GM12878 (cell line): Measurements from ENCODE around the gene DIP2C. TPM values are rescaled to one million over a fixed set of nuclear protein-coding genes. Genes with fewer than 3 reads are reported as not detected.

ENCODE experiments used
- ATAC-seq: fragments of 200-7000 bp; cut with Tn5 transposase; 3 replicates; pipeline ENCODE4 v1.9.1; 2020; ENCODE audit warnings: mild to moderate bottlenecking, moderate library complexity
- BruUV-seq: library from RNA; stranded (reverse); fragments of 400-500 nt; replicated peaks from 2 replicates; lab custom pipeline; 2021; lab: Mats Ljungman, UMichigan
- CTCF ChIA-PET: fragments of 300-600 bp; sonication (Branson Sonifier 250); formaldehyde crosslinking; extraction: SDS; loops from one replicate; lab custom pipeline; 2021; ENCODE audit warnings: inconsistent platforms; lab: Yijun Ruan, JAX
- POLR2A ChIA-PET: fragments of 350-600 bp; formaldehyde crosslinking; extraction: SDS; loops from one replicate; lab custom pipeline; 2021; ENCODE audit warnings: inconsistent platforms; lab: Charles Lee
- RAD21 ChIA-PET: fragments of 300-600 bp; sonication (Branson Sonifier 250); formaldehyde crosslinking; loops from one replicate; lab custom pipeline; 2023; ENCODE audit warnings: antibody characterized with exemption; ENCODE audit not compliant: unreplicated experiment; lab: Charles Lee
- SMC1A ChIA-PET: fragments of 300-600 bp; sonication (Branson Sonifier 250); formaldehyde crosslinking; loops from one replicate; lab custom pipeline; 2023; ENCODE audit not compliant: unreplicated experiment, uncharacterized antibody; lab: Charles Lee
- DNase-seq: peaks from one replicate; pipeline ENCODE4 v3.0.0-alpha.2; 2011; ENCODE audit warnings: low read depth, low spot score
- FAIRE-seq: peaks from 3 replicates; lab custom pipeline; 2011; peaks lifted over from hg19 to GRCh38; lab: Jason Lieb, UNC
- H2AFZ ChIP-seq: 2 replicates; pipeline ENCODE4 v1.6.0; 2011; ENCODE audit warnings: low read depth, low read length, control low read depth; ENCODE audit not compliant: control insufficient read depth
- H3K27ac ChIP-seq: 2 replicates; pipeline ENCODE4 v1.5.1; 2011; ENCODE audit warnings: control low read depth; ENCODE audit not compliant: control insufficient read depth, insufficient read depth
- H3K27me3 ChIP-seq, 2 experiments: replicated peaks in 1 of 2; 2 replicates each; pipeline versions ENCODE4 v1.6.0 to v1.6.1; 2011; ENCODE audit warnings: low read length in 1 of 2; ENCODE audit not compliant: control insufficient read depth in 2 of 2, insufficient read depth in 2 of 2
- H3K36me3 ChIP-seq, 2 experiments: 2 replicates each; pipeline ENCODE4 v1.5.1; 2011; ENCODE audit warnings: low read length in 1 of 2; ENCODE audit not compliant: control insufficient read depth in 2 of 2, insufficient read depth in 2 of 2
- H3K4me1 ChIP-seq: 2 replicates; pipeline ENCODE4 v1.6.1; 2011; ENCODE audit warnings: mild to moderate bottlenecking, low read length, moderate library complexity, mixed read lengths; ENCODE audit not compliant: control insufficient read depth, insufficient read depth
- H3K4me2 ChIP-seq: 2 replicates; pipeline ENCODE4 v1.6.0; 2011; ENCODE audit warnings: control low read depth; ENCODE audit not compliant: control insufficient read depth, insufficient read depth
- H3K4me3 ChIP-seq: fragments of 200-600 bp; sonication (generic); 2 replicates; pipeline ENCODE4 v1.5.1; 2016
- H3K79me2 ChIP-seq: 2 replicates; pipeline ENCODE4 v1.6.0; 2011; ENCODE audit warnings: low read length; ENCODE audit not compliant: control insufficient read depth, insufficient read depth
- H3K9ac ChIP-seq: 2 replicates; pipeline ENCODE4 v1.8.0; 2011; ENCODE audit warnings: low read length, control low read depth, mixed read lengths; ENCODE audit not compliant: control insufficient read depth, insufficient read depth
- H3K9me3 ChIP-seq: replicated peaks from 3 replicates; pipeline ENCODE4 v1.5.1; 2011; ENCODE audit warnings: mild to moderate bottlenecking, low read length; ENCODE audit not compliant: control insufficient read depth, insufficient read depth
- H4K20me1 ChIP-seq: 2 replicates; pipeline ENCODE4 v1.6.0; 2011; ENCODE audit not compliant: control insufficient read depth, insufficient read depth
- CEBPZ ChIP-seq: fragments of 150-350 bp; IDR thresholded peaks from 2 replicates; pipeline ENCODE4 v1.6.1; 2016; ENCODE audit warnings: low read depth, low read length
- EGR1 ChIP-seq, 2 experiments: IDR thresholded peaks; 1 replicate in 1 of 2; 2 replicates in 1 of 2; pipeline ENCODE4 v1.6.1; 2011 to 2012; ENCODE audit warnings: low read depth in 2 of 2, low read length in 2 of 2, borderline replicate concordance in 1 of 2, mild to moderate bottlenecking in 1 of 2, moderate library complexity in 1 of 2
- HCFC1 ChIP-seq: fragments of 150-350 bp; IDR thresholded peaks from 2 replicates; pipeline ENCODE4 v1.6.1; 2014; ENCODE audit warnings: low read length
- IKZF1 ChIP-seq: fragments of 450-650 bp; conservative IDR thresholded peaks from 2 replicates; pipeline ENCODE4 v1.6.1; 2017; ENCODE audit warnings: antibody characterized with exemption, mild to moderate bottlenecking
- IRF3 ChIP-seq: fragments of 450-650 bp; IDR thresholded peaks from 2 replicates; pipeline ENCODE4 v1.6.1; 2014; ENCODE audit warnings: mild to moderate bottlenecking
- NFXL1 ChIP-seq: fragments of 450-650 bp; IDR thresholded peaks from 2 replicates; pipeline ENCODE4 v1.6.1; 2017; ENCODE audit warnings: antibody characterized with exemption, mild to moderate bottlenecking, borderline replicate concordance
- POLR2AphosphoS5 ChIP-seq: IDR thresholded peaks from 2 replicates; pipeline ENCODE4 v1.6.1; 2011; ENCODE audit warnings: mild to moderate bottlenecking, low read length, inconsistent platforms
- ZNF384 ChIP-seq: IDR thresholded peaks from 2 replicates; pipeline ENCODE4 v1.6.1; 2012; ENCODE audit warnings: low read depth, mild to moderate bottlenecking, low read length, improper control_type of control experiment, borderline replicate concordance
- WGBS: methylation state at CpG from one replicate; pipeline ENCODE4 v1.1.6; 2016; ENCODE audit warnings: low lambda C conversion rate; ENCODE audit not compliant: insufficient replicate concordance, insufficient coverage; ENCODE audit errors: missing lambda C conversion rate; 5-methylcytosine and 5-hydroxymethylcytosine counted together
- in situ Hi-C: fragments of 300-500 bp; cut with MboI; formaldehyde crosslinking; loops from 9 replicates; pipeline ENCODE4 v1.14.3; 2018; ENCODE audit warnings: mixed read lengths
- intact Hi-C: fragments of 100-400 bp; cut with micrococcal nuclease; formaldehyde crosslinking; loops from one replicate; pipeline ENCODE4 v1.14.2; 2022; ENCODE audit not compliant: unreplicated experiment
- polyA plus RNA-seq, 11 experiments: library from polyadenylated mRNA; depleted of rRNA in 4 of 11; unstranded in 6 of 11; stranded (reverse) in 5 of 11; fragments of >200 nt; fragmentation: Nextera tagmentation in 4 of 11; fragmentation: Illumina TruSeq in 1 of 11; extraction: Ambion mirVana in 4 of 11; extraction: Trizol in 1 of 11; gene quantifications; 1 replicate in 1 of 11; 2 replicates in 10 of 11; pipeline versions ENCODE4 v1.2.1 to v1.2.3, GENCODE V29; 2011 to 2016; ENCODE audit warnings: inconsistent platforms in 2 of 11, missing spikeins in 2 of 11, low read depth in 1 of 11
- total RNA-seq, 4 experiments: library from RNA; depleted of rRNA in 3 of 4; stranded (reverse); fragments of >200 nt in 3 of 4; fragmentation: Illumina TruSeq in 1 of 4; extraction: Trizol in 1 of 4; gene quantifications; 2 replicates each; pipeline versions ENCODE4 v1.2.1 to v1.2.3, GENCODE V29; 2013 to 2021
- TF ChIP-seq, protein P1 (sequence below): fragments of 450-650 bp; IDR thresholded peaks from 2 replicates; pipeline ENCODE4 v1.6.1; 2017; ENCODE audit warnings: mild to moderate bottlenecking, moderate library complexity
- TF ChIP-seq, protein P2 (sequence below): fragments of 450-650 bp; IDR thresholded peaks from 2 replicates; pipeline ENCODE4 v1.6.1; 2018; ENCODE audit warnings: mild to moderate bottlenecking, low read depth, moderate library complexity; ENCODE audit not compliant: partially characterized antibody

Gene DIP2C
- total and polyA plus RNA-seq, 10 of the 15 experiments (the other 5 are each of a cell fraction or from before 2014, with no cell fraction given) = 0.01 to 0.10 (median 0.06) TPM

- no peak for TF ChIP-seq HCFC1
- no peak for TF ChIP-seq POLR2AphosphoS5
Observed at GRCh38 chr10:335151-335800, 354.2 kb downstream of the DIP2C start (continued).

DNA sequence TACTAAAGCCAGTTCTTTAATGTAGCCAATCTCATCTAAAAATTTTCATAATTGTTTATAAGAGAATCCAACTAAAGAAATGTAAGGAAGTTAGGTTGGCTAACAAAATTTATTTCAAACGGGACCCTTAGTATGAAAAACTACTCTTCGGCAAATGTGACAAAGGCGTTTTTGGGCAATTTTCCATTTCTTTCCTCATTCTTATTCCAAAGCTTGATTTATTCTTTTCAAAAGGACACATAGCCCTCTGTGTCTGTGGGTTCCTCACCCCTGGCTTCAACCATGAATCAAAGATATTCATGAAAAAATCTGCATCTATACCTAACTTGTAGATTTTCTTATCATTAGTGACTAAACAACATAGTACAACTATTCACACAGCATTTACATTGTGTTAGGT, 358.3 kb downstream of the DIP2C start:
- no TSS peak for BruUV-seq
- TF ChIP-seq, protein P1, sequence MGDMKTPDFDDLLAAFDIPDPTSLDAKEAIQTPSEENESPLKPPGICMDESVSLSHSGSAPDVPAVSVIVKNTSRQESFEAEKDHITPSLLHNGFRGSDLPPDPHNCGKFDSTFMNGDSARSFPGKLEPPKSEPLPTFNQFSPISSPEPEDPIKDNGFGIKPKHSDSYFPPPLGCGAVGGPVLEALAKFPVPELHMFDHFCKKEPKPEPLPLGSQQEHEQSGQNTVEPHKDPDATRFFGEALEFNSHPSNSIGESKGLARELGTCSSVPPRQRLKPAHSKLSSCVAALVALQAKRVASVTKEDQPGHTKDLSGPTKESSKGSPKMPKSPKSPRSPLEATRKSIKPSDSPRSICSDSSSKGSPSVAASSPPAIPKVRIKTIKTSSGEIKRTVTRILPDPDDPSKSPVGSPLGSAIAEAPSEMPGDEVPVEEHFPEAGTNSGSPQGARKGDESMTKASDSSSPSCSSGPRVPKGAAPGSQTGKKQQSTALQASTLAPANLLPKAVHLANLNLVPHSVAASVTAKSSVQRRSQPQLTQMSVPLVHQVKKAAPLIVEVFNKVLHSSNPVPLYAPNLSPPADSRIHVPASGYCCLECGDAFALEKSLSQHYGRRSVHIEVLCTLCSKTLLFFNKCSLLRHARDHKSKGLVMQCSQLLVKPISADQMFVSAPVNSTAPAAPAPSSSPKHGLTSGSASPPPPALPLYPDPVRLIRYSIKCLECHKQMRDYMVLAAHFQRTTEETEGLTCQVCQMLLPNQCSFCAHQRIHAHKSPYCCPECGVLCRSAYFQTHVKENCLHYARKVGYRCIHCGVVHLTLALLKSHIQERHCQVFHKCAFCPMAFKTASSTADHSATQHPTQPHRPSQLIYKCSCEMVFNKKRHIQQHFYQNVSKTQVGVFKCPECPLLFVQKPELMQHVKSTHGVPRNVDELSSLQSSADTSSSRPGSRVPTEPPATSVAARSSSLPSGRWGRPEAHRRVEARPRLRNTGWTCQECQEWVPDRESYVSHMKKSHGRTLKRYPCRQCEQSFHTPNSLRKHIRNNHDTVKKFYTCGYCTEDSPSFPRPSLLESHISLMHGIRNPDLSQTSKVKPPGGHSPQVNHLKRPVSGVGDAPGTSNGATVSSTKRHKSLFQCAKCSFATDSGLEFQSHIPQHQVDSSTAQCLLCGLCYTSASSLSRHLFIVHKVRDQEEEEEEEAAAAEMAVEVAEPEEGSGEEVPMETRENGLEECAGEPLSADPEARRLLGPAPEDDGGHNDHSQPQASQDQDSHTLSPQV = no peak
- TF ChIP-seq, protein P2, sequence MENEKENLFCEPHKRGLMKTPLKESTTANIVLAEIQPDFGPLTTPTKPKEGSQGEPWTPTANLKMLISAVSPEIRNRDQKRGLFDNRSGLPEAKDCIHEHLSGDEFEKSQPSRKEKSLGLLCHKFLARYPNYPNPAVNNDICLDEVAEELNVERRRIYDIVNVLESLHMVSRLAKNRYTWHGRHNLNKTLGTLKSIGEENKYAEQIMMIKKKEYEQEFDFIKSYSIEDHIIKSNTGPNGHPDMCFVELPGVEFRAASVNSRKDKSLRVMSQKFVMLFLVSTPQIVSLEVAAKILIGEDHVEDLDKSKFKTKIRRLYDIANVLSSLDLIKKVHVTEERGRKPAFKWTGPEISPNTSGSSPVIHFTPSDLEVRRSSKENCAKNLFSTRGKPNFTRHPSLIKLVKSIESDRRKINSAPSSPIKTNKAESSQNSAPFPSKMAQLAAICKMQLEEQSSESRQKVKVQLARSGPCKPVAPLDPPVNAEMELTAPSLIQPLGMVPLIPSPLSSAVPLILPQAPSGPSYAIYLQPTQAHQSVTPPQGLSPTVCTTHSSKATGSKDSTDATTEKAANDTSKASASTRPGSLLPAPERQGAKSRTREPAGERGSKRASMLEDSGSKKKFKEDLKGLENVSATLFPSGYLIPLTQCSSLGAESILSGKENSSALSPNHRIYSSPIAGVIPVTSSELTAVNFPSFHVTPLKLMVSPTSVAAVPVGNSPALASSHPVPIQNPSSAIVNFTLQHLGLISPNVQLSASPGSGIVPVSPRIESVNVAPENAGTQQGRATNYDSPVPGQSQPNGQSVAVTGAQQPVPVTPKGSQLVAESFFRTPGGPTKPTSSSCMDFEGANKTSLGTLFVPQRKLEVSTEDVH = no peak
- TF ChIP-seq EGR1 (IDR thresholded peaks at IDR 0.05; ENCODE audit: borderline replicate concordance in 1 of 2, low read depth in 2 of 2, low read length in 2 of 2) (no peak), CEBPZ (no peak), IRF3 (no peak), IKZF1 (no peak), ZNF384 (no peak), NFXL1 (no peak)

More for the DNA sequence above, 358.3 kb downstream of the DIP2C start:
- H3K9ac ChIP-seq = no peak overlapping the region
- ChIA-PET CTCF (no interaction called here), POLR2A (no interaction called here), RAD21 (no interaction called here), SMC1A (no interaction called here)
- in situ Hi-C loops (no loop called here), intact Hi-C loops (no loop called here)
- WGBS = 92% methylated on average over 3 of the region's 3 CpGs
- no peaks in the 10 kb centered on the region for H3K27me3 ChIP-seq
- no peak overlapping the region for H3K27ac ChIP-seq
- H2AFZ ChIP-seq = no peak overlapping the region
- no peak for ATAC-seq
- H3K36me3 ChIP-seq = no peaks in the 10 kb centered on the region
- DNase-seq = no peak
- no peaks in the 10 kb centered on the region for H3K9me3 ChIP-seq
- no peaks in the 10 kb centered on the region for H4K20me1 ChIP-seq
- FAIRE-seq = no peak
- H3K4me3 ChIP-seq = no peak overlapping the region
- no peaks in the 10 kb centered on the region for H3K79me2 ChIP-seq
- no peak overlapping the region for H3K4me2 ChIP-seq
- peaks cover 12% of the 10 kb centered on the region for H3K4me1 ChIP-seq
